GM21515 (cell line): ENCODE results near the gene PIBF1.
"Not testable (repeated sequence)": the region's sequence is repeated elsewhere in the genome, so short reads cannot be mapped to it uniquely, and the experiment has no call there.

Experiments used
- ATAC-seq: cut with Tn5 transposase; IDR thresholded peaks from one replicate; pipeline ENCODE4 v1.9.1; 2021; ENCODE audit not compliant: unreplicated experiment

The PIBF1 gene

DNA sequence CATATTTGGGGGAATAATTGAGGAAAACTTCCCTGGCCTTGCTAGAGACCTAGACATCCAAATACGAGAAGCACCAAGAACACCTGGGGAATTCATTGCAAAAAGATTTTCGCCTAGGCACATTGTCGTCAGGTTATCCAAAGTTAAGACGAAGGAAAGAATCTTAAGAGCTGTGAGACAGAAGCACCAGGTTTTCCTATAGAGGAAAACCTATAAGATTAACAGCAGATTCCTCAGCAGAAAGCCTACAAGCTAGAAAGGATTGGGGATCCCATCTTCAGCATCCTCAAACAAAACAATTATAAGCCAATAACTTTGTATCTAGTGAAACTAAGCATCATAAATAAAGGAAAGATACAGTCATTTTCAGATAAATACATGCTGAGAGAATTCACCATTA lies 114.9 kb downstream of the PIBF1 start:
- ATAC-seq, result no peak

DNA sequence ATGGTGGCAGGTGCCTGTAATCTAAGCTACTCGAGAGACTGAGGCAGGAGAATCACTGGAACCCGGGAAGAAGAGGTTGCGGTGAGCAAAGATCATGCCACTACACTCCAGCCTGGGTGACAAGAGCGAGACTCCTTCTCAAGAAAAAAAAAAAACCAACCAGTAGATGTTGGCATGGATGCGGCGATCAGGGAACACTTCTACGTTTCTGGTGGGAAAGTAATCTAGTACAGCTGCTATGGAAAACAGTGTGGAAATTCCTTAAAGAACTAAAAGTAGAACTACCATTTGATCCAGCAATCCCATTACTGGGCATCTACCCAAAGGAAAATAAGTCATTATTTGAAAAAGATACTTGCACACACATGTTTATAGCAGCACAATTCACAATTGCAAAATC lies 119.6 kb downstream of the PIBF1 start:
- not testable (repeated sequence) for ATAC-seq

DNA sequence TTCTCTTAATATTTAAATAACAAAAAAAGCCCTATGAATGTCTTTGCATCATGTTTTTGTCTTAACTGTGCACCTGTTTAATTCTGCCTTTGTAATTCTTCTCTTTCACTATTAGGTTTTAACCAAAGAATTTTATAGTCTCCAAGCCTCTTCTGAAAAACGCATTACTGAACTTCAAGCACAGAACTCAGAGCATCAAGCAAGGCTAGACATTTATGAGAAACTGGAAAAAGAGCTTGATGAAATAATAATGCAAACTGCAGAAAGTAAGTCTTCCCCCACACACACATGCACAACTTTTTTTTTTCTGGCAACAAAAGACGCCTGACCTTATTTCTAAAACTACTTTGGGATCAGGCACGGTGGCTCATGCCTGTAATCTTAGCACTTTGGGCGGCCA lies 126.5 kb downstream of the PIBF1 start:
- no peak for ATAC-seq

GRCh38 chr13:72911981-72912380 lies 130.0 kb downstream of the PIBF1 start:
- ATAC-seq, result no peak

- ATAC-seq, result no peak
These were observed 138.2 kb downstream of the PIBF1 start for GRCh38 chr13:72920097-72920496.

DNA sequence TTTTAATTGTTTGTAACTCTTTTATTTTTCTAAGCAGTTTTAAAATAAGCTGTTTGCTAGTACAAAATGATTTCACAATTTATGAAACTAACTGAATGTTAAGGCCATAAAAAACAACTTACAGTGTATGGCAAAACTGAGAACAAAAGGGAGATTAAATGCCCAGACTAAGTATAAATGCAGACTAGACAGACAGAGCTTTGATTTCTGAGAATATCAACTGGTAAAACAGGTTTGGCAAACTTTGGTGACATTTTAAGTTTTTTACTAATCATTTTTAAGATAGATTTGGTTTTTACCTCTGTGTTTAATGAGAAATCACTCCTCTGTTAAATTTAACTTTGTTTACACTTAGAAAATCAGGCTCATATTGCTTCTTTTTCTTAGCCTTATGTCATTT lies 149.4 kb downstream of the PIBF1 start:
- no peak for ATAC-seq

- ATAC-seq, result no peak
These were observed 150.3 kb downstream of the PIBF1 start for GRCh38 chr13:72932250-72932649.

- not testable (repeated sequence) for ATAC-seq
These were observed 164.3 kb downstream of the PIBF1 start for GRCh38 chr13:72946267-72946666.

GRCh38 chr13:72952529-72953141 lies 170.7 kb downstream of the PIBF1 start:
- ATAC-seq, result no peak

GRCh38 chr13:72953391-72953965 lies 171.5 kb downstream of the PIBF1 start:
- no peak for ATAC-seq

DNA sequence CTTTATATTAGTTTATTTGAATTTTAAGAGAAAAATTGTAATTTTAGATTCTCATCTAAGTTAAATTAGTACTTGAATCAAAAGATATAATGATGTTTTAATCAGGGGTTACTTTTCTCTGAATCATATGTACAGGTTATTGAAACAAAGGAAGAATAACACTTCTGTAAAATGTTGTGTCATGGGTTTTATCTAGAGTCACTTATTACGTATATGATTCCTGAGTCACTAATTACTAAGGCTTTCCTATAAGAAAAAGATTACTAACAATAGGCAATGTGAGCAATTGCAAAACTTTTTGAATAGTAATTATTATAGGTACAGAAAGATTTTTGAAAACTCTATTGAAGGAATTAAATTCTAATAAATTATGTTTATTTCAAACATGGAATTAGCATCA lies 177.7 kb downstream of the PIBF1 start:
- ATAC-seq, result no peak

DNA sequence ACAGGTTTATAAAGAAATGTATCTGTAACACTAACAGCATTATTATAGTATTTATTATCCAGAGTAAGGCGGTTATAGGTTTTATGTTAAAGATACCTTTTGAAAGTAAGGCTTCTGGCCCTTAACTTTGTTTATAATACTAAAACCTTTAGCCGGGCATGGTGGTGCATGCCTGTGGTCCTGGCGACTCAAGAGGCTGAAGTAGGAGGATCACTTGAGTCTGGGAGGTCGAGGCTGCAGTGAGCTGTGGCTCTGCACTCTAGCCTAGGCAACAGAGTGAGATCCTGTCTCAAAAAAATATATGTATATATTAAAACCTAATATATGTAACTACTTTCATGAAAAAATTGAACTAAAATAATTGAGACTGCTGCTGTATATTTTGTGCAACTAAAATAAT lies 178.2 kb downstream of the PIBF1 start:
- no peak for ATAC-seq

DNA sequence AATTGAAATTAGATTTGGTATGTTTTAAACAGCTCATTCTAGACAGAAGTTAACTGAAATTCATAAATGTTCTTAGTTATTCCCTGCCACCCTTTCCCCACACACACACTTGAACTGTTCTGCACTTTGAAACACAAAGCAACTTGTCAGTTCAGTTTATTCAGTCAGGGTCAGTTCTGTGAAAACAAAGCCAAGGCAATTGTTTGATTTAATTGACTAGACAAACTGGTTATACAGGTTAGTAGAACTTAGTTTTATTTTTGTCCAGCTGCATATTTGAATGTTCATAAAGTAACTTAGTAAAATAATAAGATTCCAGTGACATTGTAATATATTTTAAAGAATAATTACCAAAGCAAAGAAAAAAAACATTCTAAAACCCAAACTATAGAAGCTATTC lies 178.6 kb downstream of the PIBF1 start:
- ATAC-seq, result no peak

- peak; percentile 75 for ATAC-seq
These were observed 181.8 kb downstream of the PIBF1 start for GRCh38 chr13:72963762-72964161.

GRCh38 chr13:72970301-72970880 lies 188.5 kb downstream of the PIBF1 start:
- no peak for ATAC-seq

GRCh38 chr13:72970956-72971355 lies 189.0 kb downstream of the PIBF1 start:
- no peak for ATAC-seq

DNA sequence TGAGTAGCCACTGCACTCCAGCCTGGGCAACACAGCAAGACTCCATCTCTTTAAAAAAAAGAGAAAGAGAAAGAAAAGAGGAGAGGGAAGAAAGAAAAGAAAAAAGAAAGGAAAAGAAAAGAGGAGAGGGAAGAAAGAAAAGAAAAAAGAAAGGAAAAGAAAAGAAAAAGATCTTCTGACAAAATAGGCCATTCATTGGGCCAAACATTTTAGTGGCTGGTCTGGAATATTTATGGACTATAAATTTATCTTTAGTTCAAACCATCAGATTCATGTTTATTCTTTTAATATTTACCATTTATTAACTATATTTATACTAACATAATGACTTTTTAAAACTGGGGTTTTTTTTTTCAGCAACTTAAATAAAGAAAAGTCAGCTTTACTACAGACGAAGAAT lies 191.3 kb downstream of the PIBF1 start:
- ATAC-seq, result no peak

DNA sequence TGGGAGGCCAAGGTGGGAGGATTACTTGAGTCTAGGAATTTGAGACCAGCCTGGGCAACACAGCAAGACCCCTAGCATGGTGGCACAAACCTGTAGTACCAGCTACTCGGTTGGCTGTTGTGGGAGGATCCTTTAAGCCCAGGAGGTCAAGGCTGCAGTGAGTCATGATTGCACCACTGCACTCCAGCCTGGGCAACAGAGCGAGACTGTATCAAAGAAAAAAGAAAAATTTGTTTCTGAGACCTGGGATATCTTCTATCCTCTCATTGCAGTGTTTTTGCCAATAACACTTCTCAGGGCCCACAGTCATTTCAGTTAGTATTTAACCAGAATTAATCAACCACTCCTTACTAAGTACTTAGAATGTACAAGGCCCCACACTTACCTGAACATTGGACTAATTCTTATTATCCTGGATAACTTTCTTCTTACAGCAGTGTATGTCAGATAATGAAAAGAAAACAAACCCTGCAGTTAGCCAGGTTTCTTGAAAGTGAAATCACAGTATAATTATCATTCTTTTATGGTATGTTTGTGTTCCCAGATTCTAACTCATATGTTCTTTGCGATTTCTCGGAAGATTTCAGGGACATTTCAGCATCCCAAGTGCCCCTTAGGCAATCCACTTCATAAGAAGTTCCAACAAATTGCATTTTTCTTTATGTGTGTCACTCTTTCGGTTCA lies 201.3 kb downstream of the PIBF1 start:
- no peak for ATAC-seq

DNA sequence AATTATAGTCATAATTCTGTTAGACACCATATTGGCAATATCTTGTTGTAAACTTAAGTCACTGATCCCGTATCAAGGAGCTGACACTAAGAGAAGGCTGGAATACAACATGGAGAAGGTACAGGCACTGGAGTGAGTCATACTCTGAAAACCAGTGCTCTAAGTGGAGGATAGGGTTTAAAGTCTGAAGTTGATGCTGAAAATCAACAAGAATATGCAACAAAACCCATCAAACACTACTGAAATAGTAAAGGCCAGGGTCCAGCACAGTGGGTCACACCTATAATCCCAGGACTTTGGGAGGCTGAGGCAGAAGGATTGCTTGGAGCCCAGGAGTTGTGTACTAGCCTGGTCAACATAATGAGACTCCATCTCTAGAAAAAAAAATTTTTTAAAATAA lies 203.7 kb downstream of the PIBF1 start:
- no peak for ATAC-seq

GRCh38 chr13:72986197-72986596 lies 204.3 kb downstream of the PIBF1 start:
- no peak for ATAC-seq

DNA sequence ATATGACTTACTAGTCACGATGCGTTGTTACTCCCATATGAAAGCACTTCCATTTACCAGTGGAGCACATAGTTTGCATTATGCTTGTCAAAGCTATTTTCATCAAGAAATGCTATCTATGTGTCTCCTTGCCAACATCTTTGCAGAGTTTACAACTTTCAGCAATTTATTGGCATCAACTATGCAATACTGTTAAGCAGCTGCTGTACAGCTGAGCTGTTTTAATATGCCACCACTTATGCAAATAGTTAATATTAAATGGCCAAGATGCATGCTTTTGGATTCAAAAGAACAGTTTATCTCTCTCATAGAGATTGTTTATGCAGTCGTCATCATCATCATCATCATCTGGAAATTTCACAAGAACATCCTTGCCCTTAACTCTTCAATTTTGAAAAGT lies 209.0 kb downstream of the PIBF1 start:
- ATAC-seq, result no peak

DNA sequence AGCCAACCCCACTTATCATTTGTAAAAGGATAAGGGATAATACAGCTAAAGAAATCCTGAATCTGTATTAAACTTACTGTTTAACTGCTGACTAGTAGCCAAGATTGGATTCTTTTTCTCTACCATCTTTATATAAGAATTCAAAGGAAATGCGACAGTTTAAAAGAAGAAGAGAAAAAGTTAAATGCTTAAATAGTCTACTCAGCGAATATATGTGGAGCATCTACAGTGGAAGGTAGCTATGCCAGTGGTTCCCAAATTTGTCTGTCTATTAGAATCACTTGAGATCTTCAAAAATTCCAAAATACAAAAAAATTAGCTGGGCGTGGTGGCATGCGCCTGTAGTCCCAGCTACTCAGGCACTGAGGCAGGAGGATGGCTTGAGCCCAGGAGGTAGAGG lies 216.1 kb downstream of the PIBF1 start:
- ATAC-seq, result no peak
